DMS79 treated with DMSO at 0.1 percent for 48 hours (cell line): Measurements from ENCODE around the gene OLFM1.

Source experiments
- DNase-seq: peaks from one replicate; lab custom pipeline; 2025; lab: John Stamatoyannopoulos, UW

Gene OLFM1

GRCh38 chr9:135087489-135087792 lies at the start of gene OLFM1:
Gene OLFM1, plus strand, starts transcription at chr9:135087668. Its CDS starts 322 bp downstream, at chr9:135087990.
- DNase-seq, result peak; percentile 80

- no peak for DNase-seq
Observed at GRCh38 chr9:135038331-135038730, 49.1 kb upstream of the OLFM1 start.

GRCh38 chr9:135038826-135039225 lies 48.6 kb upstream of the OLFM1 start:
- no peak for DNase-seq

- DNase-seq, result peak; percentile 47
Observed at GRCh38 chr9:135039266-135039870, 48.1 kb upstream of the OLFM1 start.

- DNase-seq, result peak; percentile 84
Observed at GRCh38 chr9:135039916-135040645, 47.4 kb upstream of the OLFM1 start.

GRCh38 chr9:135040892-135041291 lies 46.6 kb upstream of the OLFM1 start:
- no peak for DNase-seq

GRCh38 chr9:135043345-135043744 lies 44.1 kb upstream of the OLFM1 start:
- DNase-seq, result no peak

GRCh38 chr9:135045264-135045927 lies 42.1 kb upstream of the OLFM1 start:
- no peak for DNase-seq

- DNase-seq, result peak; percentile 43
Observed at GRCh38 chr9:135045928-135046738, 41.3 kb upstream of the OLFM1 start.

GRCh38 chr9:135046739-135047350 lies 40.6 kb upstream of the OLFM1 start:
- DNase-seq, result no peak

GRCh38 chr9:135047521-135047920 lies 39.9 kb upstream of the OLFM1 start:
- DNase-seq, result no peak

- DNase-seq, result no peak
Observed at GRCh38 chr9:135048046-135048757, 39.3 kb upstream of the OLFM1 start.

GRCh38 chr9:135048758-135049444 lies 38.6 kb upstream of the OLFM1 start:
- DNase-seq, result peak; percentile 15

GRCh38 chr9:135049460-135049859 lies 38.0 kb upstream of the OLFM1 start:
- DNase-seq, result no peak

- DNase-seq, result no peak
Observed at GRCh38 chr9:135050072-135050990, 37.1 kb upstream of the OLFM1 start.

GRCh38 chr9:135051316-135052038 lies 36.0 kb upstream of the OLFM1 start:
- DNase-seq, result no peak

- DNase-seq, result no peak
Observed at GRCh38 chr9:135053133-135053532, 34.3 kb upstream of the OLFM1 start.

GRCh38 chr9:135055181-135055580 lies 32.3 kb upstream of the OLFM1 start:
- DNase-seq, result no peak

GRCh38 chr9:135056541-135056940 lies 30.9 kb upstream of the OLFM1 start:
- no peak for DNase-seq
